ENCODE measurements around the gene GNG7.
"Not testable (repeated sequence)": the region's sequence is repeated elsewhere in the genome, so short reads cannot be mapped to it uniquely, and the experiment has no call there.

The GNG7 gene

GRCh38 chr19:2679439-2679838, 23.1 kb downstream of the GNG7 start:
- Histone ChIP-seq H3K4me3 (ENCODE audit: low read length) (no peak overlapping the region), H3K4me2 (ENCODE audit: low read length) (no peak overlapping the region), H3K9me3 (replicated peaks; ENCODE audit: low read length) (no peaks in the 10 kb centered on the region), H3K36me3 (ENCODE audit: insufficient read depth, low read length) (no peaks in the 10 kb centered on the region), H3K4me1 (ENCODE audit: control insufficient read depth, insufficient read depth, low read length) (no peaks in the 10 kb centered on the region), H3K9ac (ENCODE audit: low read depth, low read length) (no peak overlapping the region), H3K27me3 (ENCODE audit: control insufficient read depth, insufficient read depth, low read length) (peaks cover 45% of the 10 kb centered on the region)

GRCh38 chr19:2678948-2679347, 23.5 kb downstream of the GNG7 start:
- not testable (repeated sequence) for H3K9ac ChIP-seq (ENCODE audit: low read depth, low read length); H3K4me1 ChIP-seq (ENCODE audit: control insufficient read depth, insufficient read depth, low read length); H3K9me3 ChIP-seq (replicated peaks; ENCODE audit: low read length); H3K4me2 ChIP-seq (ENCODE audit: low read length); H3K36me3 ChIP-seq (ENCODE audit: insufficient read depth, low read length); H3K4me3 ChIP-seq (ENCODE audit: low read length)
- peaks cover 49% of the 10 kb centered on the region for H3K27me3 ChIP-seq (ENCODE audit: control insufficient read depth, insufficient read depth, low read length)

- Histone ChIP-seq H3K4me3 (ENCODE audit: low read length) (no peak overlapping the region), H3K4me2 (ENCODE audit: low read length) (no peak overlapping the region), H3K27me3 (ENCODE audit: control insufficient read depth, insufficient read depth, low read length) (peaks cover 49% of the 10 kb centered on the region), H3K36me3 (ENCODE audit: insufficient read depth, low read length) (no peaks in the 10 kb centered on the region), H3K9me3 (replicated peaks; ENCODE audit: low read length) (no peaks in the 10 kb centered on the region), H3K4me1 (ENCODE audit: control insufficient read depth, insufficient read depth, low read length) (no peaks in the 10 kb centered on the region), H3K9ac (ENCODE audit: low read depth, low read length) (no peak overlapping the region)
Observed at GRCh38 chr19:2678044-2678671, 24.3 kb downstream of the GNG7 start.

- no peaks in the 10 kb centered on the region for H3K9me3 ChIP-seq (replicated peaks; ENCODE audit: low read length)
- no peak overlapping the region for H3K4me3 ChIP-seq (ENCODE audit: low read length)
- peaks cover 49% of the 10 kb centered on the region for H3K27me3 ChIP-seq (ENCODE audit: control insufficient read depth, insufficient read depth, low read length)
- no peak overlapping the region for H3K4me2 ChIP-seq (ENCODE audit: low read length)
- no peak overlapping the region for H3K9ac ChIP-seq (ENCODE audit: low read depth, low read length)
- no peaks in the 10 kb centered on the region for H3K4me1 ChIP-seq (ENCODE audit: control insufficient read depth, insufficient read depth, low read length)
- H3K36me3 ChIP-seq (ENCODE audit: insufficient read depth, low read length) = no peaks in the 10 kb centered on the region
Observed at GRCh38 chr19:2676823-2677222, 25.7 kb downstream of the GNG7 start.

- Histone ChIP-seq H3K4me3 (ENCODE audit: low read length) (no peak overlapping the region), H3K9me3 (replicated peaks; ENCODE audit: low read length) (no peaks in the 10 kb centered on the region), H3K27me3 (ENCODE audit: control insufficient read depth, insufficient read depth, low read length) (peaks cover 49% of the 10 kb centered on the region), H3K36me3 (ENCODE audit: insufficient read depth, low read length) (no peaks in the 10 kb centered on the region), H3K4me1 (ENCODE audit: control insufficient read depth, insufficient read depth, low read length) (no peaks in the 10 kb centered on the region), H3K4me2 (ENCODE audit: low read length) (no peak overlapping the region), H3K9ac (ENCODE audit: low read depth, low read length) (no peak overlapping the region)
Observed at GRCh38 chr19:2675892-2676291, 26.6 kb downstream of the GNG7 start.

GRCh38 chr19:2670217-2670616, 32.3 kb downstream of the GNG7 start:
- peaks cover 12% of the 10 kb centered on the region for H3K27me3 ChIP-seq (ENCODE audit: control insufficient read depth, insufficient read depth, low read length)
- H3K4me3 ChIP-seq (ENCODE audit: low read length) = no peak overlapping the region
- H3K4me1 ChIP-seq (ENCODE audit: control insufficient read depth, insufficient read depth, low read length) = no peaks in the 10 kb centered on the region
- no peaks in the 10 kb centered on the region for H3K9me3 ChIP-seq (replicated peaks; ENCODE audit: low read length)
- no peak overlapping the region for H3K4me2 ChIP-seq (ENCODE audit: low read length)
- no peak overlapping the region for H3K9ac ChIP-seq (ENCODE audit: low read depth, low read length)
- H3K36me3 ChIP-seq (ENCODE audit: insufficient read depth, low read length) = no peaks in the 10 kb centered on the region

- H3K4me3 ChIP-seq (ENCODE audit: low read length) = no peak overlapping the region
- no peak overlapping the region for H3K4me2 ChIP-seq (ENCODE audit: low read length)
- H3K9ac ChIP-seq (ENCODE audit: low read depth, low read length) = no peak overlapping the region
Observed at GRCh38 chr19:2668175-2668763, 34.2 kb downstream of the GNG7 start.

GRCh38 chr19:2667349-2667748, 35.1 kb downstream of the GNG7 start:
- not testable (repeated sequence) for H3K36me3 ChIP-seq (ENCODE audit: insufficient read depth, low read length); H3K9ac ChIP-seq (ENCODE audit: low read depth, low read length); H3K9me3 ChIP-seq (replicated peaks; ENCODE audit: low read length); H3K4me1 ChIP-seq (ENCODE audit: control insufficient read depth, insufficient read depth, low read length); H3K4me3 ChIP-seq (ENCODE audit: low read length); H3K4me2 ChIP-seq (ENCODE audit: low read length); H3K27me3 ChIP-seq (ENCODE audit: control insufficient read depth, insufficient read depth, low read length)

More at GRCh38 chr19:2668175-2668763, 34.2 kb downstream of the GNG7 start:
- H3K36me3 ChIP-seq (ENCODE audit: insufficient read depth, low read length) = no peaks in the 10 kb centered on the region
- H3K9me3 ChIP-seq (replicated peaks; ENCODE audit: low read length) = no peaks in the 10 kb centered on the region
- no peaks in the 10 kb centered on the region for H3K27me3 ChIP-seq (ENCODE audit: control insufficient read depth, insufficient read depth, low read length)
- H3K4me1 ChIP-seq (ENCODE audit: control insufficient read depth, insufficient read depth, low read length) = no peaks in the 10 kb centered on the region

GRCh38 chr19:2666344-2666994, 36.0 kb downstream of the GNG7 start:
- no peak overlapping the region for H3K4me2 ChIP-seq (ENCODE audit: low read length)
- H3K9ac ChIP-seq (ENCODE audit: low read depth, low read length) = no peak overlapping the region
- H3K36me3 ChIP-seq (ENCODE audit: insufficient read depth, low read length) = no peaks in the 10 kb centered on the region
- no peak overlapping the region for H3K4me3 ChIP-seq (ENCODE audit: low read length)
- no peaks in the 10 kb centered on the region for H3K9me3 ChIP-seq (replicated peaks; ENCODE audit: low read length)
- no peaks in the 10 kb centered on the region for H3K4me1 ChIP-seq (ENCODE audit: control insufficient read depth, insufficient read depth, low read length)
- H3K27me3 ChIP-seq (ENCODE audit: control insufficient read depth, insufficient read depth, low read length) = no peaks in the 10 kb centered on the region

- Histone ChIP-seq H3K9ac (ENCODE audit: low read depth, low read length) (no peak overlapping the region), H3K36me3 (ENCODE audit: insufficient read depth, low read length) (no peaks in the 10 kb centered on the region)
Observed at GRCh38 chr19:2665103-2665502, 37.4 kb downstream of the GNG7 start.

GRCh38 chr19:2663920-2664571, 38.4 kb downstream of the GNG7 start:
- Histone ChIP-seq H3K4me3 (ENCODE audit: low read length) (no peak overlapping the region), H3K9ac (ENCODE audit: low read depth, low read length) (no peak overlapping the region), H3K4me1 (ENCODE audit: control insufficient read depth, insufficient read depth, low read length) (no peaks in the 10 kb centered on the region), H3K9me3 (replicated peaks; ENCODE audit: low read length) (no peaks in the 10 kb centered on the region), H3K4me2 (ENCODE audit: low read length) (no peak overlapping the region), H3K36me3 (ENCODE audit: insufficient read depth, low read length) (no peaks in the 10 kb centered on the region), H3K27me3 (ENCODE audit: control insufficient read depth, insufficient read depth, low read length) (peaks cover 11% of the 10 kb centered on the region)

More at GRCh38 chr19:2665103-2665502, 37.4 kb downstream of the GNG7 start:
- Histone ChIP-seq H3K4me2 (ENCODE audit: low read length) (no peak overlapping the region), H3K27me3 (ENCODE audit: control insufficient read depth, insufficient read depth, low read length) (peaks cover 5% of the 10 kb centered on the region), H3K4me3 (ENCODE audit: low read length) (no peak overlapping the region), H3K9me3 (replicated peaks; ENCODE audit: low read length) (no peaks in the 10 kb centered on the region), H3K4me1 (ENCODE audit: control insufficient read depth, insufficient read depth, low read length) (no peaks in the 10 kb centered on the region)
